Left lung (tissue), 10 donors: ENCODE measurements around the gene CARNS1. TPM values are rescaled to one million over a fixed set of nuclear protein-coding genes. Genes with fewer than 3 reads are reported as not detected.

Experiments used
- ATAC-seq: fragments of 200-7000 bp; cut with Tn5 transposase; one replicate; pipeline ENCODE4 v1.9.1; 2020; ENCODE audit warnings: moderate library complexity
- DNase-seq, 4 donors: peaks; one replicate each; pipeline ENCODE4 v3.0.0-alpha.2; 2013 to 2020
- H3K27ac ChIP-seq, 2 donors: fragments of 200-600 bp; sonication (generic) in 1 of 2; one replicate each; pipeline versions ENCODE4 v1.5.0 to v1.8.0; 2020 to 2021
- H3K27me3 ChIP-seq, 2 donors: fragments of 200-600 bp; sonication (generic) in 1 of 2; one replicate each; pipeline versions ENCODE4 v1.5.0 to v1.8.0; 2020 to 2021
- H3K36me3 ChIP-seq, 2 donors: fragments of 200-600 bp; sonication (generic) in 1 of 2; one replicate each; pipeline versions ENCODE4 v1.5.0 to v1.8.0; 2020 to 2021
- H3K4me1 ChIP-seq, 2 donors: fragments of 200-600 bp; one replicate each; pipeline ENCODE4 v1.8.0; 2021
- H3K4me3 ChIP-seq, 2 donors: fragments of 200-600 bp; sonication (generic) in 1 of 2; one replicate each; pipeline versions ENCODE4 v1.5.0 to v1.8.0; 2020 to 2021; ENCODE audit warnings: mild to moderate bottlenecking in 1 of 2
- H3K9me3 ChIP-seq, 2 donors: fragments of 200-600 bp; sonication (generic) in 1 of 2; one replicate each; pipeline versions ENCODE4 v1.5.0 to v1.8.0; 2020 to 2021
- intact Hi-C, 2 donors: fragments of 100-400 bp; cut with DNase I; formaldehyde crosslinking; loops; one replicate each; pipeline versions ENCODE4 v1.11.2 to v1.14.2; 2022
- polyA plus RNA-seq, 6 donors: library from polyadenylated mRNA; unstranded; fragments of 120-200 nt; gene quantifications; one replicate each; pipeline ENCODE4 v1.2.1, GENCODE V29; 2013; ENCODE audit not compliant: insufficient read length in 6 of 6
- total RNA-seq, 2 donors: library from RNA; stranded (reverse); fragmentation: NEBNext Ultra II Directional; extraction: Animal tissue kit (Norgen Biotek cat#: 25700); gene quantifications; one replicate each; pipeline ENCODE4 v1.2.1, GENCODE V29; 2021
- TF ChIP-seq, protein P1 (sequence below), 2 donors: fragments of 200-600 bp; sonication (generic) in 1 of 2; IDR thresholded peaks; one replicate each; pipeline versions ENCODE4 v1.5.0 to v1.8.0; 2021; ENCODE audit warnings: antibody characterized with exemption in 2 of 2
- donor health status: DM: no; HTN: yes; CAD: no.
- donor health status: DM: no; HTN: no; CAD: no.

The CARNS1 gene
- total and polyA plus RNA-seq, 8 donors = 0.71 to 5.6 (median 3.1) TPM

DNA sequence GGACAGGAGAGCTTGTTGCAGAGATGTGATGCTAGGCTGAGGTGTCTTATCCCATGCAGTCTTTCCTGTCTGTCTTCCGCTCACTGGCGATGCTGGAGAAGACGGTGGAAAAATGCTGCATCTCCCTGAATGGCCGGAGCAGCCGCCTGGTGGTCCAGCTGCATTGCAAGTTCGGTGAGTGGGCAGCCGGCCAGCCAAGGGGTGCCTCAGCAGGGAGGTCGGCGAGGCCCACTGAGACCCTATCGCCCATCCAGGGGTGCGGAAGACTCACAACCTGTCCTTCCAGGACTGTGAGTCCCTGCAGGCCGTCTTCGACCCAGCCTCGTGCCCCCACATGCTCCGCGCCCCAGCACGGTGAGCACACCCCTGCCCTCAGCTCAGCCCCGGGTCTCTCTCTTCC is 22.0 kb upstream of the CARNS1 start:
- intact Hi-C loops = loop anchor here in 1 of 2 donors (5.0 kb wide), 1 partner anchor 114 kb away; the partner anchor contains the start of genes CDK2AP2 and PITPNM1
- no peak overlapping the region for H3K4me3 ChIP-seq
- DNase-seq (peak in 1 of 4 donors; percentile 80), ATAC-seq (no peak)
- H3K9me3 ChIP-seq = no peaks in the 10 kb centered on the region
- H3K27me3 ChIP-seq = no peaks in the 10 kb centered on the region
- peaks cover 5 to 42% of the 10 kb centered on the region in 2 donors for H3K4me1 ChIP-seq
- peaks cover 0 to 50% of the 10 kb centered on the region in 2 donors for H3K36me3 ChIP-seq
- TF ChIP-seq, protein P1, sequence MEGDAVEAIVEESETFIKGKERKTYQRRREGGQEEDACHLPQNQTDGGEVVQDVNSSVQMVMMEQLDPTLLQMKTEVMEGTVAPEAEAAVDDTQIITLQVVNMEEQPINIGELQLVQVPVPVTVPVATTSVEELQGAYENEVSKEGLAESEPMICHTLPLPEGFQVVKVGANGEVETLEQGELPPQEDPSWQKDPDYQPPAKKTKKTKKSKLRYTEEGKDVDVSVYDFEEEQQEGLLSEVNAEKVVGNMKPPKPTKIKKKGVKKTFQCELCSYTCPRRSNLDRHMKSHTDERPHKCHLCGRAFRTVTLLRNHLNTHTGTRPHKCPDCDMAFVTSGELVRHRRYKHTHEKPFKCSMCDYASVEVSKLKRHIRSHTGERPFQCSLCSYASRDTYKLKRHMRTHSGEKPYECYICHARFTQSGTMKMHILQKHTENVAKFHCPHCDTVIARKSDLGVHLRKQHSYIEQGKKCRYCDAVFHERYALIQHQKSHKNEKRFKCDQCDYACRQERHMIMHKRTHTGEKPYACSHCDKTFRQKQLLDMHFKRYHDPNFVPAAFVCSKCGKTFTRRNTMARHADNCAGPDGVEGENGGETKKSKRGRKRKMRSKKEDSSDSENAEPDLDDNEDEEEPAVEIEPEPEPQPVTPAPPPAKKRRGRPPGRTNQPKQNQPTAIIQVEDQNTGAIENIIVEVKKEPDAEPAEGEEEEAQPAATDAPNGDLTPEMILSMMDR (IDR thresholded peaks at IDR 0.05) = no peak
- no peak overlapping the region for H3K27ac ChIP-seq

- Histone ChIP-seq H3K27ac (no peak overlapping the region), H3K27me3 (no peaks in the 10 kb centered on the region), H3K4me3 (no peak overlapping the region), H3K36me3 (peaks cover 0 to 56% of the 10 kb centered on the region in 2 donors), H3K9me3 (no peaks in the 10 kb centered on the region), H3K4me1 (peaks cover 5 to 48% of the 10 kb centered on the region in 2 donors)
- ATAC-seq (no peak), DNase-seq (peak in 1 of 4 donors; percentile 39)
- intact Hi-C loops = loop anchor here in 1 of 2 donors (5.0 kb wide), 1 partner anchor 113 kb away; the partner anchor contains the start of genes CDK2AP2 and PITPNM1
- TF ChIP-seq, protein P1 (IDR thresholded peaks at IDR 0.05) = no peak
These were observed 21.5 kb upstream of the CARNS1 start for GRCh38 chr11:67393990-67394389.

DNA sequence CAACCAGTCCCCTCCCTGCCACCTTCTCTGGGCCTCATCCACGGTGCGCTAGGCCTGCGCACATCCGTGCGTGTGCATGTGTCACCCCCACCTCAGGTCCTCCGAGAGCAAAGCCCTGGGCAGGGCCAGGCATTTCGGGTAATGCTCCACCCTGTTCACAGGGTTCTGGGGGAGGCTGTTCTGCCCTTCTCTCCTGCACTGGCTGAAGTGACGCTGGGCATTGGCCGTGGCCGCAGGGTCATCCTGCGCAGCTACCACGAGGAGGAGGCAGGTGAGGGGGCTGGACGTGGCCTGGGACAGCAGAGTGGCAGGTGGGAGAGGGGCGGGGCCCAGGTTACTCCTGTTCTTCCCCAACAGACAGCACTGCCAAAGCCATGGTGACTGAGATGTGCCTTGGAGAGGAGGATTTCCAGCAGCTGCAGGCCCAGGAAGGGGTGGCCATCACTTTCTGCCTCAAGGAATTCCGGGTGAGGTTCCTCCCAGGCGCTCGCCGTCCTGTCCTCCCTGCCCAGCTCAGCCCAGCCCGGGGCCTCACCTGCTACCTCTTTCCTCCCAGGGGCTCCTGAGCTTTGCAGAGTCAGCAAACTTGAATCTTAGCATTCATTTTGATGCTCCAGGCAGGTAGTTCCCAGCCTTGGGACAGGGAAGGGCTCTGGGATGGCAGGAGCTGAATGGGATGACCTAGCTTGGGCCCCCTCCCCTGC is 19.8 kb upstream of the CARNS1 start:
- no peak overlapping the region for H3K27ac ChIP-seq
- peaks cover 0 to 71% of the 10 kb centered on the region in 2 donors for H3K36me3 ChIP-seq
- DNase-seq (peak in 1 of 4 donors; percentile 75), ATAC-seq (no peak)
- H3K4me3 ChIP-seq = no peak overlapping the region
- H3K27me3 ChIP-seq = no peaks in the 10 kb centered on the region
- H3K9me3 ChIP-seq = no peaks in the 10 kb centered on the region
- TF ChIP-seq, protein P1 (IDR thresholded peaks at IDR 0.05) = no peak
- intact Hi-C loops = no loop called here
- peaks cover 19 to 62% of the 10 kb centered on the region in 2 donors for H3K4me1 ChIP-seq

- no peaks in the 10 kb centered on the region for H3K9me3 ChIP-seq
- peaks cover 21 to 61% of the 10 kb centered on the region in 2 donors for H3K4me1 ChIP-seq
- TF ChIP-seq, protein P1 (IDR thresholded peaks at IDR 0.05) = no peak
- no peaks in the 10 kb centered on the region for H3K27me3 ChIP-seq
- no peak overlapping the region for H3K4me3 ChIP-seq
- H3K27ac ChIP-seq = no peak overlapping the region
- H3K36me3 ChIP-seq = peaks cover 0 to 71% of the 10 kb centered on the region in 2 donors
- intact Hi-C loops = no loop called here
- ATAC-seq (no peak), DNase-seq (peak in 1 of 4 donors; percentile 57)
These were observed 19.3 kb upstream of the CARNS1 start for GRCh38 chr11:67396259-67396581.

DNA sequence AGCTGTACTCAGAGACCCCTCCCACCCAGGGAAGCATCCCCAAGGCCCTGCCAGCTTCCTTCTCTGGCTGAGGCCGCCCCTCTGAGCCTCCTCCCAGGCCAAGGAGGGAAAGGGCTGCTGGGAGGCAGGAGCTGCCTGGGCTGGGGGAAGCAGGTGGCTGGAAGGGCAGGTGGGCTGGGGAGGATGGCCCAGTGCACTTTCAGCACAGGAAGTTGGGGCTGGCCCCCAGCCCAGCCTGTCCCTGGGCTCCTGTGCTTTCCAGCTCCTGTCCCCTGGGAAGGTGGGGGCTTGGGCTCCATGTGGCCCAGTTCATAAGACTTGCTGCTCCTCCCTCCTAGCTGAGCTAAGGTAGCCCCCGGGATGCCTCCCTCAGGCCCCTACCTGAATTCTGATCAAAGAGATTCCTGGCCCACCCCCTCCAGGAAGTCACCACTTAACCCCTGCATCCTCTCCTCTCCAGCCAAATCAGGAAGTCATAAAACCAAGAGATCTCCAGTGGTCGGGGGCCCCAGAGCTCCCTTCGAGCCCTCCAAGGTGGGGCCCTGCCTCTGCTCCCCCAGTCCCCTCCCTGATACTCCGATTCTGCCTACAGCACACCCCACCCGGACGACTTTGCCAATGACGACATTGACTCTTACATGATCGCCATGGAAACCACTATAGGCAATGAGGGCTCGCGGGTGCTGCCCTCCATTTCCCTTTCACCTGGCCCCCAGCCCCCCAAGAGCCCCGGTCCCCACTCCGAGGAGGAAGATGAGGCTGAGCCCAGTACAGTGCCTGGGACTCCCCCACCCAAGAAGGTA is 18.7 kb upstream of the CARNS1 start:
- TF ChIP-seq, protein P1 (IDR thresholded peaks at IDR 0.05) = no peak
- DNase-seq (peak in 1 of 4 donors; percentile 61), ATAC-seq (no peak)
- H3K27ac ChIP-seq = peak overlapping the region in 1 of 2 donors; percentile 7
- H3K4me3 ChIP-seq = no peak overlapping the region
- intact Hi-C loops = no loop called here
- H3K9me3 ChIP-seq = no peaks in the 10 kb centered on the region
- no peaks in the 10 kb centered on the region for H3K27me3 ChIP-seq
- H3K4me1 ChIP-seq = peaks cover 21 to 59% of the 10 kb centered on the region in 2 donors
- H3K36me3 ChIP-seq = peaks cover 0 to 71% of the 10 kb centered on the region in 2 donors
